ENCODE measurements around the gene DDX56.

The DDX56 gene

GRCh38 chr7:44534501-44534900 lies 39.2 kb downstream of the DDX56 start:
- peak; percentile 91 for ATAC-seq
- TF ChIP-seq ZNF70 (CRISPR knock-in tag; IDR thresholded peaks at IDR 0.05) (no peak), CSDC2 (CRISPR knock-in tag; IDR thresholded peaks at IDR 0.05) (no peak), TOX (CRISPR knock-in tag; IDR thresholded peaks at IDR 0.05; ENCODE audit: borderline replicate concordance) (no peak), TCF4 (CRISPR knock-in tag; IDR thresholded peaks at IDR 0.05; ENCODE audit: borderline replicate concordance) (no peak), ZNF8 (CRISPR knock-in tag; IDR thresholded peaks at IDR 0.05) (no peak), ESRRG (CRISPR knock-in tag; IDR thresholded peaks at IDR 0.05) (no peak), PPARA (CRISPR knock-in tag; IDR thresholded peaks at IDR 0.05; ENCODE audit: borderline replicate concordance) (no peak)
- TF ChIP-seq, protein P1, sequence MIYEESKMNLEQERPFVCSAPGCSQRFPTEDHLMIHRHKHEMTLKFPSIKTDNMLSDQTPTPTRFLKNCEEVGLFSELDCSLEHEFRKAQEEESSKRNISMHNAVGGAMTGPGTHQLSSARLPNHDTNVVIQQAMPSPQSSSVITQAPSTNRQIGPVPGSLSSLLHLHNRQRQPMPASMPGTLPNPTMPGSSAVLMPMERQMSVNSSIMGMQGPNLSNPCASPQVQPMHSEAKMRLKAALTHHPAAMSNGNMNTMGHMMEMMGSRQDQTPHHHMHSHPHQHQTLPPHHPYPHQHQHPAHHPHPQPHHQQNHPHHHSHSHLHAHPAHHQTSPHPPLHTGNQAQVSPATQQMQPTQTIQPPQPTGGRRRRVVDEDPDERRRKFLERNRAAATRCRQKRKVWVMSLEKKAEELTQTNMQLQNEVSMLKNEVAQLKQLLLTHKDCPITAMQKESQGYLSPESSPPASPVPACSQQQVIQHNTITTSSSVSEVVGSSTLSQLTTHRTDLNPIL (CRISPR knock-in tag; IDR thresholded peaks at IDR 0.05; ENCODE audit: low read depth) = no peak
- TF ChIP-seq, protein P2, sequence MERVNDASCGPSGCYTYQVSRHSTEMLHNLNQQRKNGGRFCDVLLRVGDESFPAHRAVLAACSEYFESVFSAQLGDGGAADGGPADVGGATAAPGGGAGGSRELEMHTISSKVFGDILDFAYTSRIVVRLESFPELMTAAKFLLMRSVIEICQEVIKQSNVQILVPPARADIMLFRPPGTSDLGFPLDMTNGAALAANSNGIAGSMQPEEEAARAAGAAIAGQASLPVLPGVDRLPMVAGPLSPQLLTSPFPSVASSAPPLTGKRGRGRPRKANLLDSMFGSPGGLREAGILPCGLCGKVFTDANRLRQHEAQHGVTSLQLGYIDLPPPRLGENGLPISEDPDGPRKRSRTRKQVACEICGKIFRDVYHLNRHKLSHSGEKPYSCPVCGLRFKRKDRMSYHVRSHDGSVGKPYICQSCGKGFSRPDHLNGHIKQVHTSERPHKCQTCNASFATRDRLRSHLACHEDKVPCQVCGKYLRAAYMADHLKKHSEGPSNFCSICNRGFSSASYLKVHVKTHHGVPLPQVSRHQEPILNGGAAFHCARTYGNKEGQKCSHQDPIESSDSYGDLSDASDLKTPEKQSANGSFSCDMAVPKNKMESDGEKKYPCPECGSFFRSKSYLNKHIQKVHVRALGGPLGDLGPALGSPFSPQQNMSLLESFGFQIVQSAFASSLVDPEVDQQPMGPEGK (CRISPR knock-in tag; IDR thresholded peaks at IDR 0.05; ENCODE audit: borderline replicate concordance) = no peak
- TF ChIP-seq, protein P3, sequence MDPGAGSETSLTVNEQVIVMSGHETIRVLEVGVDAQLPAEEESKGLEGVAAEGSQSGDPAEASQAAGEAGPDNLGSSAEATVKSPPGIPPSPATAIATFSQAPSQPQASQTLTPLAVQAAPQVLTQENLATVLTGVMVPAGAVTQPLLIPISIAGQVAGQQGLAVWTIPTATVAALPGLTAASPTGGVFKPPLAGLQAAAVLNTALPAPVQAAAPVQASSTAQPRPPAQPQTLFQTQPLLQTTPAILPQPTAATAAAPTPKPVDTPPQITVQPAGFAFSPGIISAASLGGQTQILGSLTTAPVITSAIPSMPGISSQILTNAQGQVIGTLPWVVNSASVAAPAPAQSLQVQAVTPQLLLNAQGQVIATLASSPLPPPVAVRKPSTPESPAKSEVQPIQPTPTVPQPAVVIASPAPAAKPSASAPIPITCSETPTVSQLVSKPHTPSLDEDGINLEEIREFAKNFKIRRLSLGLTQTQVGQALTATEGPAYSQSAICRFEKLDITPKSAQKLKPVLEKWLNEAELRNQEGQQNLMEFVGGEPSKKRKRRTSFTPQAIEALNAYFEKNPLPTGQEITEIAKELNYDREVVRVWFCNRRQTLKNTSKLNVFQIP (CRISPR knock-in tag; IDR thresholded peaks at IDR 0.05; ENCODE audit: borderline replicate concordance, low read depth) = no peak

GRCh38 chr7:44534087-44534486 lies 39.6 kb downstream of the DDX56 start:
- ATAC-seq = no peak
- TF ChIP-seq RARB (CRISPR knock-in tag; IDR thresholded peaks at IDR 0.05) (no peak), GLIS3 (CRISPR knock-in tag; IDR thresholded peaks at IDR 0.05) (no peak), ARNTL (CRISPR knock-in tag; IDR thresholded peaks at IDR 0.05; ENCODE audit: borderline replicate concordance, low read depth) (no peak), TCF4 (CRISPR knock-in tag; IDR thresholded peaks at IDR 0.05; ENCODE audit: borderline replicate concordance) (no peak), CSDC2 (CRISPR knock-in tag; IDR thresholded peaks at IDR 0.05) (no peak), TSHZ2 (CRISPR knock-in tag; IDR thresholded peaks at IDR 0.05) (no peak), ZNF565 (CRISPR knock-in tag; conservative IDR thresholded peaks at IDR 0.05; ENCODE audit: low read depth) (no peak)
- TF ChIP-seq, protein P3 (CRISPR knock-in tag; IDR thresholded peaks at IDR 0.05; ENCODE audit: borderline replicate concordance, low read depth) = no peak

GRCh38 chr7:44533301-44534055 lies 40.2 kb downstream of the DDX56 start:
- TF ChIP-seq, protein P3 (CRISPR knock-in tag; IDR thresholded peaks at IDR 0.05; ENCODE audit: borderline replicate concordance, low read depth) = no peak
- TF ChIP-seq ZNF8 (CRISPR knock-in tag; IDR thresholded peaks at IDR 0.05) (no peak), ESRRG (CRISPR knock-in tag; IDR thresholded peaks at IDR 0.05) (no peak), TOX (CRISPR knock-in tag; IDR thresholded peaks at IDR 0.05; ENCODE audit: borderline replicate concordance) (no peak), ZFP30 (CRISPR knock-in tag; IDR thresholded peaks at IDR 0.05) (no peak)
- TF ChIP-seq, protein P1 (CRISPR knock-in tag; IDR thresholded peaks at IDR 0.05; ENCODE audit: low read depth) = no peak
- ATAC-seq = no peak

All from SK-N-SH treated with all-trans-retinoic acid at 6 μM for 48 hours (cell line).